ENCODE measurements around the gene KCMF1. TPM values are rescaled to one million over a fixed set of nuclear protein-coding genes. Genes with fewer than 3 reads are reported as not detected.
A peak's percentile ranks its signal among the peaks of the same experiment; 100 is the strongest.

The KCMF1 gene
- total and polyA plus RNA-seq, 9 of the 15 experiments (the other 6 are each of a cell fraction or from before 2014, with no cell fraction given), result 6.8 to 88.2 (median 46.5) TPM

DNA sequence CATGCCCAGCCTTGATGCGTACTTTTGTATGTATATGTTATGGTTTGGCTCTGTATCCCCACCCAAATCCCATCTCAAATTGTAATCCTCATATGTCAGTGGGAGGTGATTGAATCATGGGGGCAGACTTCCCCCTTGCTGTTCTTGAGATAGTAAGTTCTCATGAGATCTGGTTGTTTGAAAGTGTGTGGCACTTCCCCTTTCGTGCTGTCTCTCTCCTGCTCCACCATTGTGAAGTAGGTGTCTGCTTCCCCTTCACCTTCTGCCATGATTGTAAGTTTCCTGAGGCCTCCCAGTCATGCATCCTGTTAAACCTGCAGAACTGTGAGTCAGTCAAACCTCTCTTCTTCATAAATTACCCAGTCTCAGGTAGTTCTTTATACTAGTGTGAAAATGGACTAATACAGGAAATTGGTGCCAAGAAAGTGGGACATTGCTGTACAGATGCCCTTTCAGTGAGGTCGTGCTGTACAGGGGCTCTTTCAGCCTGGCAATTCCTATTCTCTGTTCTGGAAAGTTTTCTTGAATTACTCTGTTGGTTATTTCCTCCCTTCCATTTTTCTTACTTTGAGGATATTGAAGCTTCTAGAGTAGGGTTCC, 38.2 kb downstream of the KCMF1 start (continued):
- TF ChIP-seq, protein P1, sequence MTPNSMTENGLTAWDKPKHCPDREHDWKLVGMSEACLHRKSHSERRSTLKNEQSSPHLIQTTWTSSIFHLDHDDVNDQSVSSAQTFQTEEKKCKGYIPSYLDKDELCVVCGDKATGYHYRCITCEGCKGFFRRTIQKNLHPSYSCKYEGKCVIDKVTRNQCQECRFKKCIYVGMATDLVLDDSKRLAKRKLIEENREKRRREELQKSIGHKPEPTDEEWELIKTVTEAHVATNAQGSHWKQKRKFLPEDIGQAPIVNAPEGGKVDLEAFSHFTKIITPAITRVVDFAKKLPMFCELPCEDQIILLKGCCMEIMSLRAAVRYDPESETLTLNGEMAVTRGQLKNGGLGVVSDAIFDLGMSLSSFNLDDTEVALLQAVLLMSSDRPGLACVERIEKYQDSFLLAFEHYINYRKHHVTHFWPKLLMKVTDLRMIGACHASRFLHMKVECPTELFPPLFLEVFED (CRISPR knock-in tag; conservative IDR thresholded peaks at IDR 0.05), result no peak
- TF ChIP-seq, protein P2, sequence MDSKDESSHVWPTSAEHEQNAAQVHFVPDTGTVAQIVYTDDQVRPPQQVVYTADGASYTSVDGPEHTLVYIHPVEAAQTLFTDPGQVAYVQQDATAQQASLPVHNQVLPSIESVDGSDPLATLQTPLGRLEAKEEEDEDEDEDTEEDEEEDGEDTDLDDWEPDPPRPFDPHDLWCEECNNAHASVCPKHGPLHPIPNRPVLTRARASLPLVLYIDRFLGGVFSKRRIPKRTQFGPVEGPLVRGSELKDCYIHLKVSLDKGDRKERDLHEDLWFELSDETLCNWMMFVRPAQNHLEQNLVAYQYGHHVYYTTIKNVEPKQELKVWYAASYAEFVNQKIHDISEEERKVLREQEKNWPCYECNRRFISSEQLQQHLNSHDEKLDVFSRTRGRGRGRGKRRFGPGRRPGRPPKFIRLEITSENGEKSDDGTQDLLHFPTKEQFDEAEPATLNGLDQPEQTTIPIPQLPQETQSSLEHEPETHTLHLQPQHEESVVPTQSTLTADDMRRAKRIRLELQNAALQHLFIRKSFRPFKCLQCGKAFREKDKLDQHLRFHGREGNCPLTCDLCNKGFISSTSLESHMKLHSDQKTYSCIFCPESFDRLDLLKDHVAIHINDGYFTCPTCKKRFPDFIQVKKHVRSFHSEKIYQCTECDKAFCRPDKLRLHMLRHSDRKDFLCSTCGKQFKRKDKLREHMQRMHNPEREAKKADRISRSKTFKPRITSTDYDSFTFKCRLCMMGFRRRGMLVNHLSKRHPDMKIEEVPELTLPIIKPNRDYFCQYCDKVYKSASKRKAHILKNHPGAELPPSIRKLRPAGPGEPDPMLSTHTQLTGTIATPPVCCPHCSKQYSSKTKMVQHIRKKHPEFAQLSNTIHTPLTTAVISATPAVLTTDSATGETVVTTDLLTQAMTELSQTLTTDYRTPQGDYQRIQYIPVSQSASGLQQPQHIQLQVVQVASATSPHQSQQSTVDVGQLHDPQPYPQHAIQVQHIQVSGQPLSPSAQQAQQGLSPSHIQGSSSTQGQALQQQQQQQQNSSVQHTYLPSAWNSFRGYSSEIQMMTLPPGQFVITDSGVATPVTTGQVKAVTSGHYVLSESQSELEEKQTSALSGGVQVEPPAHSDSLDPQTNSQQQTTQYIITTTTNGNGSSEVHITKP (IDR thresholded peaks at IDR 0.05; ENCODE audit: partially characterized antibody), result peak; percentile 34
- TF ChIP-seq ELF1 (tag; IDR thresholded peaks at IDR 0.05), result no peak
- no peak for TF ChIP-seq NFATC3 (IDR thresholded peaks at IDR 0.05)

DNA sequence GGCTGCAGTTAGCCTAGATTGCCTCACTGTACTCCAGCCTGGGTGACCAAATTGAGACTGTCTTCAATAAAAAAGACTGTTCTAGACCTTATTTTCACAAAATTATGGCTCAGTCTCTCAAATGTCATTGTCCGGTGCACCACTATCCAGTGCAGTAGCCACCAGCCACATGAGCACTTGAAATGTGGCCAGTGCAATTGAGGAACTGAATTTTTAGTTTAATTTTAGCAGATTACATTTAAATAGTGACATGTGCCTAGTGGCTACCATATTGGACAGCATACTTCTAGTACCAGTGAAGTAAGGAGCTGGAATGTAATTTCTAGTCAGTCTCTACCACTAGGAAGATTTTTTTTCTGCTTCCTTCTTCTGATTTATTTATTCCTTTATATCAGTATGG, 39.4 kb downstream of the KCMF1 start:
- Histone ChIP-seq H3K79me2 (ENCODE audit: control insufficient read depth, insufficient read depth, low read length) (peaks cover 72% of the 10 kb centered on the region), H3K4me3 (no peak overlapping the region), H3K4me2 (ENCODE audit: insufficient read depth, low read length) (no peak overlapping the region), H4K20me1 (replicated peaks; ENCODE audit: control insufficient read depth, insufficient read depth, low read length) (peaks cover 25% of the 10 kb centered on the region), H3K4me1 (replicated peaks in 1 of 2; ENCODE audit: control insufficient read depth in 2 of 2, insufficient read depth in 2 of 2, low read length in 2 of 2) (peaks cover 0 to 15% of the 10 kb centered on the region in 2 experiments; a peak in 4 of 5 replicates), H3K36me3 (ENCODE audit: control insufficient read depth, insufficient read depth, low read length) (peaks cover 17% of the 10 kb centered on the region; the same call in 2 of the 3 replicates), H3K27ac (ENCODE audit: extremely low read depth, low read depth, low read length) (no peak overlapping the region), H3K27me3 (ENCODE audit: control insufficient read depth in 2 of 2, insufficient read depth in 2 of 2, low read length in 2 of 2) (no peaks in the 10 kb centered on the region), H3K9ac (ENCODE audit: insufficient read depth in 1 of 2, low read depth in 2 of 2, low read length in 2 of 2) (no peak overlapping the region), H3K9me1 (ENCODE audit: control insufficient read depth, insufficient read depth, low read length) (no peaks in the 10 kb centered on the region), H2AFZ (ENCODE audit: low read depth, low read length) (no peak overlapping the region), H3K9me3 (replicated peaks; ENCODE audit: control insufficient read depth, insufficient read depth, low read depth, low read length) (no peaks in the 10 kb centered on the region)
- ATAC-seq (no peak), FAIRE-seq (no peak), DNase-seq (ENCODE audit: extremely low read depth in 1 of 4, low spot score in 3 of 4) (no peak)
- WGBS (ENCODE audit: insufficient coverage, low coverage, missing lambda C conversion rate), result 100% methylated on average over 1 of the region's 1 CpG
- ChIA-PET POLR2A (interaction anchor here (0.6 to 1.2 kb wide), 2 partner anchors 40 to 95 kb away, joined by 3 read pairs; partner anchors contain the start of gene KCMF1), CTCF (ENCODE audit: low intra/inter-chr PET ratio) (no interaction called here)
- in situ Hi-C loops (cut with MboI), result no loop called here
- intact Hi-C loops (cut with micrococcal nuclease), result loop anchor here (5.0 kb wide), 1 partner anchor 38 kb away; the partner anchor contains the start of gene KCMF1
- no TSS peak for BruUV-seq (replicated peaks)
- TF ChIP-seq, protein P3, sequence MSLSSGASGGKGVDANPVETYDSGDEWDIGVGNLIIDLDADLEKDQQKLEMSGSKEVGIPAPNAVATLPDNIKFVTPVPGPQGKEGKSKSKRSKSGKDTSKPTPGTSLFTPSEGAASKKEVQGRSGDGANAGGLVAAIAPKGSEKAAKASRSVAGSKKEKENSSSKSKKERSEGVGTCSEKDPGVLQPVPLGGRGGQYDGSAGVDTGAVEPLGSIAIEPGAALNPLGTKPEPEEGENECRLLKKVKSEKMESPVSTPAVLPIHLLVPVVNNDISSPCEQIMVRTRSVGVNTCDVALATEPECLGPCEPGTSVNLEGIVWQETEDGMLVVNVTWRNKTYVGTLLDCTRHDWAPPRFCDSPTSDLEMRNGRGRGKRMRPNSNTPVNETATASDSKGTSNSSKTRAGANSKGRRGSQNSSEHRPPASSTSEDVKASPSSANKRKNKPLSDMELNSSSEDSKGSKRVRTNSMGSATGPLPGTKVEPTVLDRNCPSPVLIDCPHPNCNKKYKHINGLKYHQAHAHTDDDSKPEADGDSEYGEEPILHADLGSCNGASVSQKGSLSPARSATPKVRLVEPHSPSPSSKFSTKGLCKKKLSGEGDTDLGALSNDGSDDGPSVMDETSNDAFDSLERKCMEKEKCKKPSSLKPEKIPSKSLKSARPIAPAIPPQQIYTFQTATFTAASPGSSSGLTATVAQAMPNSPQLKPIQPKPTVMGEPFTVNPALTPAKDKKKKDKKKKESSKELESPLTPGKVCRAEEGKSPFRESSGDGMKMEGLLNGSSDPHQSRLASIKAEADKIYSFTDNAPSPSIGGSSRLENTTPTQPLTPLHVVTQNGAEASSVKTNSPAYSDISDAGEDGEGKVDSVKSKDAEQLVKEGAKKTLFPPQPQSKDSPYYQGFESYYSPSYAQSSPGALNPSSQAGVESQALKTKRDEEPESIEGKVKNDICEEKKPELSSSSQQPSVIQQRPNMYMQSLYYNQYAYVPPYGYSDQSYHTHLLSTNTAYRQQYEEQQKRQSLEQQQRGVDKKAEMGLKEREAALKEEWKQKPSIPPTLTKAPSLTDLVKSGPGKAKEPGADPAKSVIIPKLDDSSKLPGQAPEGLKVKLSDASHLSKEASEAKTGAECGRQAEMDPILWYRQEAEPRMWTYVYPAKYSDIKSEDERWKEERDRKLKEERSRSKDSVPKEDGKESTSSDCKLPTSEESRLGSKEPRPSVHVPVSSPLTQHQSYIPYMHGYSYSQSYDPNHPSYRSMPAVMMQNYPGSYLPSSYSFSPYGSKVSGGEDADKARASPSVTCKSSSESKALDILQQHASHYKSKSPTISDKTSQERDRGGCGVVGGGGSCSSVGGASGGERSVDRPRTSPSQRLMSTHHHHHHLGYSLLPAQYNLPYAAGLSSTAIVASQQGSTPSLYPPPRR (CRISPR knock-in tag; IDR thresholded peaks at IDR 0.05; ENCODE audit: borderline replicate concordance), result no peak

Data from K562 (cell line).